Astrocyte of the cerebellum (primary cell): Measurements from ENCODE around the gene CCDC60.

Source experiments
- DNase-seq: peaks from one replicate; pipeline ENCODE4 v3.0.0-alpha.2; 2011; ENCODE audit warnings: low read depth
- H3K4me3 ChIP-seq: 2 replicates; pipeline ENCODE4 v1.5.1; 2011; ENCODE audit warnings: mild to moderate bottlenecking, low read depth, low read length, moderate library complexity
- CTCF ChIP-seq: IDR thresholded peaks from 2 replicates; pipeline ENCODE4 v1.5.1; 2012; ENCODE audit warnings: low read length, low read depth, moderate library complexity, mild to moderate bottlenecking; ENCODE audit errors: missing control alignments
- in situ Hi-C: cut with HindIII; loops from 2 replicates; pipeline ENCODE4 v1.10.0; 2017; ENCODE audit warnings: low sequenced_read_pairs

CCDC60 gene

GRCh38 chr12:119415714-119416113 lies 81.2 kb downstream of the CCDC60 start:
- no peak for TF ChIP-seq CTCF
- H3K4me3 ChIP-seq, result no peak overlapping the region
- DNase-seq, result no peak
- in situ Hi-C loops, result no loop called here

- in situ Hi-C loops, result no loop called here
- no peak for DNase-seq
- H3K4me3 ChIP-seq, result no peak overlapping the region
- TF ChIP-seq CTCF, result no peak
Observed at GRCh38 chr12:119417440-119417839, 82.9 kb downstream of the CCDC60 start.

- no peak overlapping the region for H3K4me3 ChIP-seq
- in situ Hi-C loops, result no loop called here
- TF ChIP-seq CTCF, result no peak
- DNase-seq, result no peak
Observed at GRCh38 chr12:119419381-119419780, 84.9 kb downstream of the CCDC60 start.

- in situ Hi-C loops, result no loop called here
Observed at GRCh38 chr12:119423285-119423684, 88.8 kb downstream of the CCDC60 start.

GRCh38 chr12:119425623-119426022 lies 91.1 kb downstream of the CCDC60 start:
- in situ Hi-C loops, result no loop called here
- no peak for TF ChIP-seq CTCF
- DNase-seq, result no peak
- no peak overlapping the region for H3K4me3 ChIP-seq

More at GRCh38 chr12:119423285-119423684, 88.8 kb downstream of the CCDC60 start:
- DNase-seq, result no peak
- no peak for TF ChIP-seq CTCF
- no peak overlapping the region for H3K4me3 ChIP-seq

- in situ Hi-C loops, result no loop called here
- no peak overlapping the region for H3K4me3 ChIP-seq
- no peak for DNase-seq
- TF ChIP-seq CTCF, result no peak
Observed at GRCh38 chr12:119431151-119431550, 96.6 kb downstream of the CCDC60 start.

- no peak overlapping the region for H3K4me3 ChIP-seq
- in situ Hi-C loops, result no loop called here
- TF ChIP-seq CTCF, result no peak
- no peak for DNase-seq
Observed at GRCh38 chr12:119432949-119433348, 98.4 kb downstream of the CCDC60 start.
